H1 (cell line): ENCODE data around the gene RREB1.

ENCODE experiments used
- KDM1A ChIP-seq: fragments of 200-600, 300-600 bp; sonication (generic); IDR thresholded peaks from 2 replicates; pipeline ENCODE4 v1.7.1; 2016; ENCODE audit warnings: mild to moderate bottlenecking, low read length, borderline replicate concordance
- PHF8 ChIP-seq: fragments of 200-600 bp; sonication (generic); conservative IDR thresholded peaks from 2 replicates; pipeline ENCODE4 v1.7.1; 2012; ENCODE audit warnings: low read depth, mild to moderate bottlenecking, inconsistent platforms, low read length, moderate library complexity
- TBP ChIP-seq: IDR thresholded peaks from 2 replicates; pipeline ENCODE4 v1.6.1; 2011; ENCODE audit warnings: low read depth, low read length, improper control_type of control experiment
- TF ChIP-seq, protein P1 (sequence below), 3 experiments: IDR thresholded peaks; 1 replicate in 2 of 3; 2 replicates in 1 of 3; pipeline versions ENCODE4 v1.5.1 to v1.6.1; 2011; ENCODE audit warnings: low read length in 3 of 3, mild to moderate bottlenecking in 3 of 3, inconsistent platforms in 2 of 3, low read depth in 1 of 3, moderate library complexity in 1 of 3; ENCODE audit not compliant: insufficient read depth in 1 of 3; ENCODE audit errors: control extremely low read depth in 1 of 3
- TF ChIP-seq, protein P2 (sequence below): fragments of 300-600 bp; sonication (generic); IDR thresholded peaks from 2 replicates; pipeline ENCODE4 v1.7.1; 2012; ENCODE audit warnings: low read length, moderate library complexity, mild to moderate bottlenecking, inconsistent platforms; ENCODE audit not compliant: insufficient replicate concordance

DNA sequence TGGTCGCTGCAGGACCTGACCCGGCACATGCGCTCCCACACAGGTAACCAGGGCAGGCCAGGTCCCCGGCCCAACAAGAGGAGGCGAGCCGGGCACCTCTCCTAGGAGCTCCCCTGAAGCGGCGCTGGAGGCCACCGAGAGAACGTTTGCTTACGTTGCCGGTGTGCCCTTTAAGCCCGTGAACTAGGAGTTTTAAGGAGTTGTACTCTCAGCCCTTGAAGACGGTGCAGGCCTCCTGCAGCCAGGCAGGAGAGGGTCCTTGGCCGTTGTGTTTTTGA is 139.4 kb downstream of the RREB1 start:
- TF ChIP-seq TBP = no peak
- no peak for TF ChIP-seq KDM1A
- TF ChIP-seq, protein P1, sequence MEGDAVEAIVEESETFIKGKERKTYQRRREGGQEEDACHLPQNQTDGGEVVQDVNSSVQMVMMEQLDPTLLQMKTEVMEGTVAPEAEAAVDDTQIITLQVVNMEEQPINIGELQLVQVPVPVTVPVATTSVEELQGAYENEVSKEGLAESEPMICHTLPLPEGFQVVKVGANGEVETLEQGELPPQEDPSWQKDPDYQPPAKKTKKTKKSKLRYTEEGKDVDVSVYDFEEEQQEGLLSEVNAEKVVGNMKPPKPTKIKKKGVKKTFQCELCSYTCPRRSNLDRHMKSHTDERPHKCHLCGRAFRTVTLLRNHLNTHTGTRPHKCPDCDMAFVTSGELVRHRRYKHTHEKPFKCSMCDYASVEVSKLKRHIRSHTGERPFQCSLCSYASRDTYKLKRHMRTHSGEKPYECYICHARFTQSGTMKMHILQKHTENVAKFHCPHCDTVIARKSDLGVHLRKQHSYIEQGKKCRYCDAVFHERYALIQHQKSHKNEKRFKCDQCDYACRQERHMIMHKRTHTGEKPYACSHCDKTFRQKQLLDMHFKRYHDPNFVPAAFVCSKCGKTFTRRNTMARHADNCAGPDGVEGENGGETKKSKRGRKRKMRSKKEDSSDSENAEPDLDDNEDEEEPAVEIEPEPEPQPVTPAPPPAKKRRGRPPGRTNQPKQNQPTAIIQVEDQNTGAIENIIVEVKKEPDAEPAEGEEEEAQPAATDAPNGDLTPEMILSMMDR (IDR thresholded peaks at IDR 0.05; ENCODE audit: control extremely low read depth in 1 of 3, insufficient read depth in 1 of 3, low read depth in 1 of 3, low read length in 3 of 3) = no peak
- no peak for TF ChIP-seq PHF8
- TF ChIP-seq, protein P2, sequence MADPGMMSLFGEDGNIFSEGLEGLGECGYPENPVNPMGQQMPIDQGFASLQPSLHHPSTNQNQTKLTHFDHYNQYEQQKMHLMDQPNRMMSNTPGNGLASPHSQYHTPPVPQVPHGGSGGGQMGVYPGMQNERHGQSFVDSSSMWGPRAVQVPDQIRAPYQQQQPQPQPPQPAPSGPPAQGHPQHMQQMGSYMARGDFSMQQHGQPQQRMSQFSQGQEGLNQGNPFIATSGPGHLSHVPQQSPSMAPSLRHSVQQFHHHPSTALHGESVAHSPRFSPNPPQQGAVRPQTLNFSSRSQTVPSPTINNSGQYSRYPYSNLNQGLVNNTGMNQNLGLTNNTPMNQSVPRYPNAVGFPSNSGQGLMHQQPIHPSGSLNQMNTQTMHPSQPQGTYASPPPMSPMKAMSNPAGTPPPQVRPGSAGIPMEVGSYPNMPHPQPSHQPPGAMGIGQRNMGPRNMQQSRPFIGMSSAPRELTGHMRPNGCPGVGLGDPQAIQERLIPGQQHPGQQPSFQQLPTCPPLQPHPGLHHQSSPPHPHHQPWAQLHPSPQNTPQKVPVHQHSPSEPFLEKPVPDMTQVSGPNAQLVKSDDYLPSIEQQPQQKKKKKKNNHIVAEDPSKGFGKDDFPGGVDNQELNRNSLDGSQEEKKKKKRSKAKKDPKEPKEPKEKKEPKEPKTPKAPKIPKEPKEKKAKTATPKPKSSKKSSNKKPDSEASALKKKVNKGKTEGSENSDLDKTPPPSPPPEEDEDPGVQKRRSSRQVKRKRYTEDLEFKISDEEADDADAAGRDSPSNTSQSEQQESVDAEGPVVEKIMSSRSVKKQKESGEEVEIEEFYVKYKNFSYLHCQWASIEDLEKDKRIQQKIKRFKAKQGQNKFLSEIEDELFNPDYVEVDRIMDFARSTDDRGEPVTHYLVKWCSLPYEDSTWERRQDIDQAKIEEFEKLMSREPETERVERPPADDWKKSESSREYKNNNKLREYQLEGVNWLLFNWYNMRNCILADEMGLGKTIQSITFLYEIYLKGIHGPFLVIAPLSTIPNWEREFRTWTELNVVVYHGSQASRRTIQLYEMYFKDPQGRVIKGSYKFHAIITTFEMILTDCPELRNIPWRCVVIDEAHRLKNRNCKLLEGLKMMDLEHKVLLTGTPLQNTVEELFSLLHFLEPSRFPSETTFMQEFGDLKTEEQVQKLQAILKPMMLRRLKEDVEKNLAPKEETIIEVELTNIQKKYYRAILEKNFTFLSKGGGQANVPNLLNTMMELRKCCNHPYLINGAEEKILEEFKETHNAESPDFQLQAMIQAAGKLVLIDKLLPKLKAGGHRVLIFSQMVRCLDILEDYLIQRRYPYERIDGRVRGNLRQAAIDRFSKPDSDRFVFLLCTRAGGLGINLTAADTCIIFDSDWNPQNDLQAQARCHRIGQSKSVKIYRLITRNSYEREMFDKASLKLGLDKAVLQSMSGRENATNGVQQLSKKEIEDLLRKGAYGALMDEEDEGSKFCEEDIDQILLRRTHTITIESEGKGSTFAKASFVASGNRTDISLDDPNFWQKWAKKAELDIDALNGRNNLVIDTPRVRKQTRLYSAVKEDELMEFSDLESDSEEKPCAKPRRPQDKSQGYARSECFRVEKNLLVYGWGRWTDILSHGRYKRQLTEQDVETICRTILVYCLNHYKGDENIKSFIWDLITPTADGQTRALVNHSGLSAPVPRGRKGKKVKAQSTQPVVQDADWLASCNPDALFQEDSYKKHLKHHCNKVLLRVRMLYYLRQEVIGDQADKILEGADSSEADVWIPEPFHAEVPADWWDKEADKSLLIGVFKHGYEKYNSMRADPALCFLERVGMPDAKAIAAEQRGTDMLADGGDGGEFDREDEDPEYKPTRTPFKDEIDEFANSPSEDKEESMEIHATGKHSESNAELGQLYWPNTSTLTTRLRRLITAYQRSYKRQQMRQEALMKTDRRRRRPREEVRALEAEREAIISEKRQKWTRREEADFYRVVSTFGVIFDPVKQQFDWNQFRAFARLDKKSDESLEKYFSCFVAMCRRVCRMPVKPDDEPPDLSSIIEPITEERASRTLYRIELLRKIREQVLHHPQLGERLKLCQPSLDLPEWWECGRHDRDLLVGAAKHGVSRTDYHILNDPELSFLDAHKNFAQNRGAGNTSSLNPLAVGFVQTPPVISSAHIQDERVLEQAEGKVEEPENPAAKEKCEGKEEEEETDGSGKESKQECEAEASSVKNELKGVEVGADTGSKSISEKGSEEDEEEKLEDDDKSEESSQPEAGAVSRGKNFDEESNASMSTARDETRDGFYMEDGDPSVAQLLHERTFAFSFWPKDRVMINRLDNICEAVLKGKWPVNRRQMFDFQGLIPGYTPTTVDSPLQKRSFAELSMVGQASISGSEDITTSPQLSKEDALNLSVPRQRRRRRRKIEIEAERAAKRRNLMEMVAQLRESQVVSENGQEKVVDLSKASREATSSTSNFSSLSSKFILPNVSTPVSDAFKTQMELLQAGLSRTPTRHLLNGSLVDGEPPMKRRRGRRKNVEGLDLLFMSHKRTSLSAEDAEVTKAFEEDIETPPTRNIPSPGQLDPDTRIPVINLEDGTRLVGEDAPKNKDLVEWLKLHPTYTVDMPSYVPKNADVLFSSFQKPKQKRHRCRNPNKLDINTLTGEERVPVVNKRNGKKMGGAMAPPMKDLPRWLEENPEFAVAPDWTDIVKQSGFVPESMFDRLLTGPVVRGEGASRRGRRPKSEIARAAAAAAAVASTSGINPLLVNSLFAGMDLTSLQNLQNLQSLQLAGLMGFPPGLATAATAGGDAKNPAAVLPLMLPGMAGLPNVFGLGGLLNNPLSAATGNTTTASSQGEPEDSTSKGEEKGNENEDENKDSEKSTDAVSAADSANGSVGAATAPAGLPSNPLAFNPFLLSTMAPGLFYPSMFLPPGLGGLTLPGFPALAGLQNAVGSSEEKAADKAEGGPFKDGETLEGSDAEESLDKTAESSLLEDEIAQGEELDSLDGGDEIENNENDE = no peak
